ENCODE measurements around the gene WHAMM. TPM values are rescaled to one million over a fixed set of nuclear protein-coding genes. Genes with fewer than 3 reads are reported as not detected.
A peak's percentile ranks its signal among the peaks of the same experiment; 100 is the strongest.
"Not testable (repeated sequence)": the region's sequence is repeated elsewhere in the genome, so short reads cannot be mapped to it uniquely, and the experiment has no call there.

Gene WHAMM, protein sequence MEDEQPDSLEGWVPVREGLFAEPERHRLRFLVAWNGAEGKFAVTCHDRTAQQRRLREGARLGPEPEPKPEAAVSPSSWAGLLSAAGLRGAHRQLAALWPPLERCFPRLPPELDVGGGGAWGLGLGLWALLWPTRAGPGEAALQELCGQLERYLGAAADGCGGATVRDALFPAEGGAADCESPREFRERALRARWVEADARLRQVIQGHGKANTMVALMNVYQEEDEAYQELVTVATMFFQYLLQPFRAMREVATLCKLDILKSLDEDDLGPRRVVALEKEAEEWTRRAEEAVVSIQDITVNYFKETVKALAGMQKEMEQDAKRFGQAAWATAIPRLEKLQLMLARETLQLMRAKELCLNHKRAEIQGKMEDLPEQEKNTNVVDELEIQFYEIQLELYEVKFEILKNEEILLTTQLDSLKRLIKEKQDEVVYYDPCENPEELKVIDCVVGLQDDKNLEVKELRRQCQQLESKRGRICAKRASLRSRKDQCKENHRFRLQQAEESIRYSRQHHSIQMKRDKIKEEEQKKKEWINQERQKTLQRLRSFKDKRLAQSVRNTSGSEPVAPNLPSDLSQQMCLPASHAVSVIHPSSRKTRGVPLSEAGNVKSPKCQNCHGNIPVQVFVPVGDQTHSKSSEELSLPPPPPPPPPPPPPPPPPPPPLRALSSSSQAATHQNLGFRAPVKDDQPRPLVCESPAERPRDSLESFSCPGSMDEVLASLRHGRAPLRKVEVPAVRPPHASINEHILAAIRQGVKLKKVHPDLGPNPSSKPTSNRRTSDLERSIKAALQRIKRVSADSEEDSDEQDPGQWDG
- 1 to 10 TPM; 2.2 to 6.6 (median 4.6) TPM for total RNA-seq

DNA sequence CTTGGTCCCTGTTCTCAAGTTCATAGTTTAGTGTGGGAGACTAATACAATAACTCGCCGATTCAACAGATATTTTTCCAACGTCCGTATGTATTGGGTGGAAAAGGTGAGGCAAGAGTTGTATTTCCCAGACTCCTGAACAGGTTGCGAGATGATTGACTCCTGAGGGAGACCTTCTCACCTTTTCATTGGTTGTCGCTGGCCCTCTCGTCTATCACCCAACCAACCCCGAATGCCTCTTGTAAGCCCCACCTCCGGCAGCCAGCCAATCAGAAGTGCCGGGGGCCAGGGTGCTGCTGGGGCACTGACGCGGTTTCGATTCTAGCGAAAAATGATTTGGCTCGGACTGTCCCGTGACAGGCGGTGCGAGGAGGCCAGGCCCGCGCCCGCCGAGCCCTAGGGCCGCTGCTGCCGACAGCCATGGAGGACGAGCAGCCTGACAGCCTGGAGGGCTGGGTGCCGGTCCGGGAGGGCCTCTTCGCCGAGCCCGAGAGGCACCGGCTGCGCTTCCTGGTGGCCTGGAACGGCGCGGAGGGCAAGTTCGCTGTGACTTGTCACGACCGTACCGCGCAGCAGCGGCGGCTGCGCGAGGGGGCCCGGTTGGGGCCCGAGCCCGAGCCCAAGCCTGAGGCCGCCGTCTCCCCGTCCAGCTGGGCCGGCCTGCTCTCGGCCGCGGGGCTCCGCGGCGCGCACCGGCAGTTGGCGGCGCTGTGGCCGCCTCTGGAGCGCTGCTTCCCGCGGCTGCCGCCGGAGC is at the start of gene WHAMM:
WHAMM (plus strand) TSS at position 321 of the 753 bp plus-strand sequence; CDS start at position 420, 99 bp downstream.
- 0 to 2% (median 0%) methylated on average over 3 to 13 of the region's 67 CpGs; no CpG with 5 or more reads in 4 of the 10 experiments for WGBS, 10 experiments
- in situ Hi-C loops (cut with MboI; ENCODE audit: low pct_unique_long_range_greater_than_20kb in 2 of 9, low sequenced_read_pairs in 9 of 9, unreplicated experiment in 9 of 9): no loop called here
- peak within 1 kb of the TSS; percentile 71 to 86 (median 80) for H3K4me3 ChIP-seq
- peak; percentile 88 to 97 (median 96) for ATAC-seq (replicated peaks in 6 of 8)
- H3K4me1 ChIP-seq (replicated peaks in 1 of 2): peaks cover 0 to 12% of the 10 kb centered on the region in 2 donors
- peak within 1 kb of the TSS; percentile 67 to 93 for H3K27ac ChIP-seq

DNA sequence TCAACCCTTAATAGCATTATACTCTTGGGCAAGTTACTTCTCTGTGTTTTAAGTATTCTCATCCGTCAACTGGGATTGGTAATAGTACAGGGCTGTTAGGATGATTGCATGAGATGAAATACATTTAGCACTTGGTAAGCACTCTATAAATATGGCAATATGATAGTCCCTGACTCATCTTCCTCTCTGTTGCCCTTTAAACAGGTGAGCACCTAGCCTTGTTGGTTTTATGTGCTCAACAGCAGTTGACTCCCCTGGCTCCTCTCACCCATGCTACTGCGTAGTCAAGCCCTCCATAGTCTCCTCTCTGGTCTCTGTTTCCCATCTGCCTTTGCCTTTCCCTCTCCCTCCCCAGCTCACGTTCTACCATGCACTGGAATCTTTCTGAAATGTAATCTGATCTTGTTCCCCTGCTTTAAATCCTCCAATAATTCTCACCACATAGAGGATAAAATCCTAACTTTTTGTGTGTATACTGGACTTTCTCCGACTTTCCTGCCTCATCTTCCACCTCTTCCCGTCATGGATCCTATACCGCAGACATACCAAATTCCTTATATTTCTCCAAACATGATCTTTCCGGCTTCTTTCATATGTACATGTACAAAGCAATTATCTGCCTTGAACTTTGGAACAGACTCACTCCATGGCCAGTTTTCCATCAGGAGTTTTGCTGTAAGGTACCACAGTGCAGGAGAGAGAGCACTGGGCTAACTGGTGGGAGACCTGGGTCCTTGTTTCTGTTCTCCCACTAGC is 45.9 kb upstream of the WHAMM start:
- 43 to 100% (median 91%) methylated on average over 1 to 7 of the region's 7 CpGs for WGBS, 10 experiments
- in situ Hi-C loops (cut with MboI; ENCODE audit: low pct_unique_long_range_greater_than_20kb in 2 of 9, low sequenced_read_pairs in 9 of 9, unreplicated experiment in 9 of 9): no loop called here
- ATAC-seq (replicated peaks in 6 of 8): peak in 3 of 8 experiments; percentile 44 to 57 (median 45)
- no peak overlapping the region for H3K4me3 ChIP-seq
- H3K27ac ChIP-seq: no peak overlapping the region
- no peaks in the 10 kb centered on the region for H3K4me1 ChIP-seq (replicated peaks in 1 of 2)

DNA sequence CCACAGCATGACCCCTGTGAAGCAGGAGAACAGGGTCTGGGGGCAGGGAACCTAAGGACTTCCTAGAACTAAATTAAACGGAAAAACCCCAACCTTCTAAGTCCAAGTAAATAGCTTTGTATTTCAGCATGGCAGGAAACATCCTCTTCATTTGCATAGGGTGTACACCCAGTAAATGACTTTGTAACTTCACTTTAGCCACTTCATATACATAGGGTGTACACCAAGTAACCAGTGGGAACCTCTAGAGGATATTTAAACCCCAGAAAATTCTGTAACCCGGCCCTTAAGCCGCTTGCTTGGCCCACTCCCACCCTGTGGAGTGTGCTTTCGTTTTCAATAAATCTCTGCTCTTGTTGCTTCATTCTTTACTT is 45.3 kb upstream of the WHAMM start:
- Histone ChIP-seq H3K27ac (no peak overlapping the region), H3K4me1 (replicated peaks in 1 of 2) (no peaks in the 10 kb centered on the region), H3K4me3 (no peak overlapping the region)
- ATAC-seq (replicated peaks in 6 of 8): peak in 3 of 8 experiments; percentile 84 to 90 (median 90)
- WGBS, 10 experiments: 0 to 88% (median 73%) methylated on average over 1 to 4 of the region's 4 CpGs; no CpG with 5 or more reads in 2 of the 10 experiments
- in situ Hi-C loops (cut with MboI; ENCODE audit: low pct_unique_long_range_greater_than_20kb in 2 of 9, low sequenced_read_pairs in 9 of 9, unreplicated experiment in 9 of 9): no loop called here

DNA sequence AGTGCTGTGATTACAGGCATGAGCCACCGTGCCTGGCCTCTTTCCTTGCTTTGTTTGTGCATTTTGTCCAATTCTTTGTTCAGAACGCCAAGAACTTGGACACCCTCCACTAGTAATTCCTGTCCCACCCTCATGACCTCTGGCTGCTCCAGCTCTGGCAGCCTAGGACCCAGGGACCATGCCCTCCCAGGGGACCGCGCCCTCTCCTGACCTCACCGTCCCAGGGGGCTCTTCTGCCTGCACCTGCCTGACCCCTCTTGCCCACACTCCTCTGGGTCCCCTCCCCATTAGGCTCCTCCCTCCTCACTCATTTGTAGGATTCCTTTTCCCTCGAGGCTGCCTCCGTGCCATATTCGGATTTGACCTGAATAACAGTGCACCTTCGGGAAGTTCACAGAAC is 44.7 kb upstream of the WHAMM start:
- peak in 1 of 8 experiments; percentile 4 for ATAC-seq (replicated peaks in 6 of 8)
- Histone ChIP-seq H3K4me1 (replicated peaks in 1 of 2) (no peaks in the 10 kb centered on the region), H3K27ac (no peak overlapping the region), H3K4me3 (no peak overlapping the region)
- 62 to 100% (median 84%) methylated on average over 1 to 6 of the region's 9 CpGs; no CpG with 5 or more reads in 4 of the 10 experiments for WGBS, 10 experiments
- in situ Hi-C loops (cut with MboI; ENCODE audit: low pct_unique_long_range_greater_than_20kb in 2 of 9, low sequenced_read_pairs in 9 of 9, unreplicated experiment in 9 of 9): no loop called here

DNA sequence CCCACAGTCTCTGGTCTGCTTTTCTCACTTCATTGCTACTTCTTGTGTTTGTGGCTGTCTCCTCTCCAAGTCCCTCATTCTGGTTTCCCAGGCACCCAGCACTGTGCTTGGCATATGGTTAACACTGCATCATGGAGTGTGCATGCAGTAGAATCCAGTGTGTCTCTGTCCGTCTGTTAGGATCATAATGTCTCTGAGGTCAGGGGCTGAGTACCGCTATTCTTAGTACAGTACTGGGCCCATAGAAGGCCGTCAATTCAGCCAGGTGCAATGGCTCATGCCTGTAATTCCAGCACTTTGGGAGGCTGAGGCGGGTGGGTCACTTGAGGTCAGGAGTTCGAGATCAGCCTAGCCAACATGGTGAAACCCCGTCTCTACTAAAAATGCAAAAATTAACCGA is 43.2 kb upstream of the WHAMM start:
- H3K4me1 ChIP-seq (replicated peaks in 1 of 2); H3K4me3 ChIP-seq; ATAC-seq (replicated peaks in 6 of 8); H3K27ac ChIP-seq; in situ Hi-C loops (cut with MboI; ENCODE audit: low pct_unique_long_range_greater_than_20kb in 2 of 9, low sequenced_read_pairs in 9 of 9, unreplicated experiment in 9 of 9): not testable (repeated sequence)
- WGBS, 10 experiments: 100% methylated on average over 1 to 5 of the region's 7 CpGs; no CpG with 5 or more reads in 7 of the 10 experiments

DNA sequence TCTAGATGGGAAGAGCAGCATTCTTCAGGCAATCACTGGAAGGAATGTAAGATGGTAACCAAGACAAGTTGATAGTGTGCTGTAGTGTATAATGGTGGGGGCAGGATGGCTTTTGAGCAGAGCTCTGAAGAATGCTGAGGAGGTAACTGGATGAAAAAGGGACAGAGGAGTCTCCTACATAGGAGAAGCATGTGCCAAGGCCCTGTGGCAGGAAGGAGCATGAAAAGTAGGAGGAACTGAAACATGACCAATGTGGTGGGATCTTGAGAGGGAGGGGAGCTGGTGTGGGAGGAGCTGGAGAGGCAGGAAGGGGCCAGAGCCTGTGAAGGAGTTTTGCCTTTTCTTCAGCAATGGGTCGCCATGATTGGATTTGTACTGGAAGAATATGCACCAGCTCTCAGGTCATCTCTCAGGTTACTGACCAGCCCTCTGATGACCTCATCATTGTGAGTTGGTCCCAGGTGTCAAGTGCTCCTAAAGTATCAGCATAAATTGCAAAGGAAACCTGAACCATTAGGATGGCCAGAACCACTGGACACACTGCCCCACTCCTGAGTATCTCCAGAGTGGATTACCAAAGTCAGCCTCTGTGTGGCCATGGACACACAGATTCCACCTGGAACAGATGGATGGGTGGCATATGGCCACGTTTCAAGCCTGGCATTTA is 42.1 kb upstream of the WHAMM start:
- Histone ChIP-seq H3K27ac (no peak overlapping the region), H3K4me3 (no peak overlapping the region), H3K4me1 (replicated peaks in 1 of 2) (no peaks in the 10 kb centered on the region)
- 58 to 88% (median 86%) methylated on average over 1 to 2 of the region's 2 CpGs; no CpG with 5 or more reads in 7 of the 10 experiments for WGBS, 10 experiments
- ATAC-seq (replicated peaks in 6 of 8): no peak
- in situ Hi-C loops (cut with MboI; ENCODE audit: low pct_unique_long_range_greater_than_20kb in 2 of 9, low sequenced_read_pairs in 9 of 9, unreplicated experiment in 9 of 9): no loop called here

DNA sequence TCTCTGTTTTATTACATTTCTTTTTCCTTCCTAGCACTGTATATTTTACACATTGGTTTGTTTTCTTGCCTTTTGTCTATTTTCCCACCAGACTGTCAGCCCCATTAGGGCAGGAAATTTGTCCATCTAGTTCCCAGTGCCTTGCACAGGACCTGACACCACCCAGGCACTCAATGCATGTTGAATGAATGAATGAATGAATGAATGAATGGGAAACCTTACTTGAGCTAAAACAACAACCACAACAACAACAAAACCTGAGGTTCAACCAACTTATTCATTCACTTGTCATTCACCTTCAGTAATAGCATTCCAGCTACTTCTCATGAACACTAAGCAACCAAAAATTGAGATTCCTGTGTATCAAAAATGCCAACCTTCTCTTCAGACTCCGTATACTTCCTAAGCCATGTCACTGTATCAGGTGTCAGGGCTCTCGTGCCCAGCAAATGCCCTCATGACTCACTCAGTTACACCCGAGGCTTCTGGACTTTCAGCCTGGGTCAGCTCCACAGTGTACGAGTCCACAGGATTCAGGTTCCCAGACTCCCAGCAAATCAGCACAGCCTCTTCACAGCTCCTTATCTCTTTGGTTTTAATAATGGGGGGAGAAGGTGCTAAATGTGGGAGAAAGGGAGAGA is 40.9 kb upstream of the WHAMM start:
- in situ Hi-C loops (cut with MboI; ENCODE audit: low pct_unique_long_range_greater_than_20kb in 2 of 9, low sequenced_read_pairs in 9 of 9, unreplicated experiment in 9 of 9): no loop called here
- peak in 2 of 8 experiments; percentile 7 to 47 for ATAC-seq (replicated peaks in 6 of 8)
- 50 to 93% (median 80%) methylated on average over 1 to 3 of the region's 4 CpGs; no CpG with 5 or more reads in 1 of the 10 experiments for WGBS, 10 experiments
- no peak overlapping the region for H3K4me3 ChIP-seq
- H3K4me1 ChIP-seq (replicated peaks in 1 of 2): no peaks in the 10 kb centered on the region
- no peak overlapping the region for H3K27ac ChIP-seq

DNA sequence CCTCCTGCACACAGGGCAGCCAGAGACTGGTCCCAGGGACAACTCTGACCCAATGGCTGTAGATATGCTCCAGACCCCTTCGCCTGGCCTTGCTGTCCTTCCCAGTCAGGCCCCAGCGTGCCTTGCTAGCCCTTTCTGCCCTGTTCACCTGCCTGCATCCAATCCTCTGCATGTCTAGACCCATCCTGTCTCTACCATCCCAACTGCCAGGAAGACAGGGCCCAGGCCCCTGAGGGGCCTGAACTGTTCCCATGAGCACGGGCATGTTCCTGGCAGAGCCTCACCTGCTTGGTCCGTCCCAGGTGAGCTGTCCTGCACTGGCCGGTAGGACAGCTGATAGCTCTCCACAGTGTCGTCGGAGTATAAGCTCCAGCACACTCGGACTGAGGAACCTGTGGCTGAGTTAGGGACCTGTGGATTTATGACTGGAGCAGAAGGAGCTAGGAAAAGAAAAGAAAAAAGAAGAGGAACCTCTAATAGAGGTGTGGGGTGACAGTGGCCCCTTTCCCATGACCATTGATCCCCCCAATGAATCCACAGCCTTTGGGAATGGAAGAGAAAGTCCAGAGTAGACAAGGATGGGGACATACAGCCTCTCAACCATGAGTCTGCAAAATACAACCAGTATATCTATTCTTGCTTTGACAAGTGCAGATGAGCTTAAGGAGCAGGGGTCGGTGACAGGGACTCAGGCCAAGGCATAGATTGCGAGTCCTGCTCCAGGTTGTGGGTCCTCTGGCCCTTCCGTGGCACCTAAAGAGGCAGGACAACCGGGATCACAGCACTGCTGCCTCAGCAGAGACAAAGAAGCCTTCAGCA is 37.4 kb upstream of the WHAMM start:
- in situ Hi-C loops (cut with MboI; ENCODE audit: low pct_unique_long_range_greater_than_20kb in 2 of 9, low sequenced_read_pairs in 9 of 9, unreplicated experiment in 9 of 9): no loop called here
- no peak for ATAC-seq (replicated peaks in 6 of 8)
- Histone ChIP-seq H3K4me1 (replicated peaks in 1 of 2) (no peaks in the 10 kb centered on the region), H3K4me3 (no peak overlapping the region), H3K27ac (no peak overlapping the region)
- 68 to 100% (median 83%) methylated on average over 1 to 11 of the region's 12 CpGs; no CpG with 5 or more reads in 3 of the 10 experiments for WGBS, 10 experiments

DNA sequence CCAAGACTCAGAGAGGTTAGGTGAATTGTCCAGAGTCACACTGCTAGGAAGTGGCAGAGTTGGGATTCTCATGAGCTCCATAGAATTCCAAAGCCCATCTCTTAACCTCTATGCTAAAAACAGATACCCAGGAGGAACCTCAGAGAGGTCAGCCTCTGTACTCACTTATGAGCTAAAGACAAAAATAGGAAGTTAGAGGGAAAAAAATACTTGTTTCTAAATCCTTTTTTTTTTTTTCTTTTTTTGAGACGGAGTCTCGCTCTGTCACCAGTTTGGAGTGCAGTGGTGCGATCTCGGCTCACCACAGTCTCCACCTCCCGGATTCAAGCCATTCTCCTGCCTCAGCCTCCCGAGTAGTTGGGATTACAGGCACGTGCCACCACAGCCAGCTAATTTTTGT is 34.9 kb upstream of the WHAMM start:
- WGBS, 10 experiments: 40 to 91% (median 82%) methylated on average over 1 to 7 of the region's 7 CpGs; no CpG with 5 or more reads in 6 of the 10 experiments
- in situ Hi-C loops (cut with MboI; ENCODE audit: low pct_unique_long_range_greater_than_20kb in 2 of 9, low sequenced_read_pairs in 9 of 9, unreplicated experiment in 9 of 9): no loop called here
- no peak overlapping the region for H3K4me3 ChIP-seq
- ATAC-seq (replicated peaks in 6 of 8): no peak
- no peaks in the 10 kb centered on the region for H3K4me1 ChIP-seq (replicated peaks in 1 of 2)
- H3K27ac ChIP-seq: no peak overlapping the region

DNA sequence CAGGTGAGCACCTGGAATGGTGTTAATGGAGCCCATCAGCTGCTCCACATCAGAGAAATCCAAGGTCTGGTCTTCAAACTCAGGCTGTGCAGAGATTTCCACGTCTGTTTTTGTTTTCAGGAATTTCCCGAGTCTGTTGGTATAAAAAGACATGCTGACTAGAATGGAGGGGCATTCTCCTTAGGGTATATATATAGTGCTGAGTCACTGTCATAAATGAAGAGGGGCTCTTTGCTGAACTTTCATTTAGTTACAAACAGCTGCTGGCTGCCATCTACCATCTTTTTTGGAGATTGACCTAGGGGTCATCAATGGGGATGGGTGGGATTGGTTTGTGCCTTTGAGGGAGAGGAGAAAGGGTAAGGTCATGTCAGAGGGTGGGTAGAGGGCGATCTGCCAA is 30.7 kb upstream of the WHAMM start:
- Histone ChIP-seq H3K4me1 (replicated peaks in 1 of 2) (no peaks in the 10 kb centered on the region), H3K27ac (no peak overlapping the region), H3K4me3 (no peak overlapping the region)
- in situ Hi-C loops (cut with MboI; ENCODE audit: low pct_unique_long_range_greater_than_20kb in 2 of 9, low sequenced_read_pairs in 9 of 9, unreplicated experiment in 9 of 9): no loop called here
- no peak for ATAC-seq (replicated peaks in 6 of 8)
- 7 to 67% (median 44%) methylated on average over 1 to 3 of the region's 3 CpGs; no CpG with 5 or more reads in 5 of the 10 experiments for WGBS, 10 experiments

DNA sequence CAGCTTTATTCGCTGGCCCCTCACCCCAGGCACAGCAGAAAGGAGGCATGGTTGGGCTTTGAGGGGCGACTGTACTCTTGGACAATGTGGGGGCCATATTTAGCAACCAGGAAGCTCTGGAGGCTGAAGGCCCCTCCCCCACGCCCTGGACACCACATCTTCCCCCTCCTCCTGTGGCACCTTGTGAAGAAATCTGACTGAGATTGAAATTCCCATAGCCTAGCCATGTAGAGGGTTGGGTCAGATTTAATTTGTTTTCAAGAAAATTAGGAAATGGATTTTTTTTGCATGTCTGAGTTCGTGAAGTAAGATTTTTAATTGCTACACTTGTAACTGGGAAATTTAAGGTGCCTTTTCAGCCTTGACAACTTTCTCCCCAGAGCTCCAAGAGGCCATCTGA is 28.1 kb upstream of the WHAMM start:
- 32 to 80% (median 71%) methylated on average over 1 to 2 of the region's 4 CpGs; no CpG with 5 or more reads in 7 of the 10 experiments for WGBS, 10 experiments
- H3K4me1 ChIP-seq (replicated peaks in 1 of 2): no peaks in the 10 kb centered on the region
- no peak for ATAC-seq (replicated peaks in 6 of 8)
- H3K27ac ChIP-seq: no peak overlapping the region
- H3K4me3 ChIP-seq: no peak overlapping the region
- in situ Hi-C loops (cut with MboI; ENCODE audit: low pct_unique_long_range_greater_than_20kb in 2 of 9, low sequenced_read_pairs in 9 of 9, unreplicated experiment in 9 of 9): no loop called here
